Gastroesophageal sphincter (tissue), 4 donors: ENCODE measurements around the gene PCDHB5. TPM values are rescaled to one million over a fixed set of nuclear protein-coding genes. Genes with fewer than 3 reads are reported as not detected.
A peak's percentile ranks its signal among the peaks of the same experiment; 100 is the strongest.
"Not testable (repeated sequence)": the region's sequence is repeated elsewhere in the genome, so short reads cannot be mapped to it uniquely, and the experiment has no call there.

Source experiments
- ATAC-seq: fragments of 150-250 bp; one replicate; pipeline ENCODE4 v1.9.1; 2016; ENCODE audit warnings: mild to moderate bottlenecking, moderate library complexity
- H3K27ac ChIP-seq, 4 donors: fragments of 200-600 bp; sonication (generic) in 3 of 4; 1 replicate in 3 of 4; 2 replicates in 1 of 4; pipeline ENCODE4 v1.5.1; 2016 to 2019
- H3K27me3 ChIP-seq: fragments of 200-600 bp; sonication (generic); one replicate; pipeline ENCODE4 v1.5.1; 2019
- H3K36me3 ChIP-seq, 2 donors: fragments of 200-600 bp; sonication (generic); one replicate each; pipeline ENCODE4 v1.5.1; 2019; ENCODE audit warnings: control low read depth in 1 of 2
- H3K4me1 ChIP-seq, 3 donors: fragments of 200-600 bp; sonication (generic); 1 replicate in 2 of 3; 2 replicates in 1 of 3; pipeline ENCODE4 v1.5.1; 2016 to 2019; ENCODE audit warnings: control low read depth in 2 of 3
- H3K4me3 ChIP-seq, 2 donors: fragments of 200-600 bp; sonication (generic); one replicate each; pipeline ENCODE4 v1.5.1; 2019; ENCODE audit warnings: mild to moderate bottlenecking in 1 of 2, moderate library complexity in 1 of 2
- H3K9me3 ChIP-seq, 3 donors: fragments of 200-600 bp; sonication (generic); one replicate each; pipeline ENCODE4 v1.5.1; 2017 to 2019; ENCODE audit warnings: control low read depth in 2 of 3
- CTCF ChIP-seq, 4 experiments: fragments of 200-600 bp in 2 of 4; fragments of 450-650 bp in 2 of 4; sonication (generic) in 1 of 4; IDR thresholded peaks; one replicate each; pipeline ENCODE4 v1.5.1; 2017 to 2019; ENCODE audit warnings: antibody characterized with exemption in 4 of 4, mild to moderate bottlenecking in 2 of 4, moderate library complexity in 2 of 4
- EP300 ChIP-seq: sonication (generic); formaldehyde crosslinking; IDR thresholded peaks from one replicate; pipeline ENCODE4 v1.6.1; 2017; ENCODE audit warnings: antibody characterized with exemption, mild to moderate bottlenecking
- POLR2A ChIP-seq, 2 donors: fragments of 450-650 bp; IDR thresholded peaks; one replicate each; pipeline ENCODE4 v1.6.1; 2017; ENCODE audit warnings: antibody characterized with exemption in 2 of 2, mild to moderate bottlenecking in 2 of 2, moderate library complexity in 1 of 2
- POLR2AphosphoS5 ChIP-seq: sonication (generic); formaldehyde crosslinking; IDR thresholded peaks from one replicate; pipeline ENCODE4 v1.6.1; 2017; ENCODE audit warnings: antibody characterized with exemption
- WGBS, 2 donors: methylation state at CpG; one replicate each; pipeline ENCODE4 v1.1.5; 2018; ENCODE audit warnings: low coverage in 1 of 2; 5-methylcytosine and 5-hydroxymethylcytosine counted together
- total RNA-seq, 4 donors: library from RNA; depleted of rRNA; stranded (reverse); fragments of >200 nt; gene quantifications; one replicate each; pipeline ENCODE4 v1.1.0, GENCODE V29; 2016

The PCDHB5 gene
- total RNA-seq, 4 donors from 2014 or later = 3.2 to 8.6 (median 5.8) TPM

GRCh38 chr5:141149812-141150211 lies 14.8 kb downstream of the PCDHB5 start, which contains the start of gene PCDHB6:
Gene PCDHB6, plus strand, starts transcription at chr5:141150057. Its CDS starts 201 bp downstream, at chr5:141150258.
- Histone ChIP-seq H3K4me3 (peak within 1 kb of the TSS in 1 of 2 donors; percentile 6), H3K4me1 (no peaks in the 10 kb centered on the region), H3K36me3 (no peaks in the 10 kb centered on the region), H3K9me3 (peaks cover 0 to 89% (median 0%) of the 10 kb centered on the region in 3 donors), H3K27me3 (peaks cover 43% of the 10 kb centered on the region), H3K27ac (no peak within 1 kb of the TSS)
- TF ChIP-seq POLR2A (IDR thresholded peaks at IDR 0.05) = no peak
- TF ChIP-seq CTCF (IDR thresholded peaks at IDR 0.05) = peak in 1 of 4 experiments; percentile 27
- no peak for ATAC-seq
- WGBS, 2 donors = 15 to 26% methylated on average over 18 of the region's 18 CpGs

GRCh38 chr5:141150224-141150992 lies 15.4 kb downstream of the PCDHB5 start:
- WGBS, 2 donors = 36 to 64% methylated on average over 8 to 14 of the region's 33 CpGs
- Histone ChIP-seq H3K27me3 (peaks cover 45% of the 10 kb centered on the region), H3K4me3 (peak overlapping the region in 1 of 2 donors; percentile 6), H3K36me3 (no peaks in the 10 kb centered on the region), H3K27ac (no peak overlapping the region), H3K9me3 (peaks cover 0 to 93% (median 0%) of the 10 kb centered on the region in 3 donors), H3K4me1 (no peaks in the 10 kb centered on the region)
- no peak for TF ChIP-seq POLR2AphosphoS5
- no peak for ATAC-seq

- no peak for ATAC-seq
- WGBS, 2 donors = 7 to 53% methylated on average over 3 to 13 of the region's 13 CpGs
Observed at GRCh38 chr5:141150993-141151325, 16.0 kb downstream of the PCDHB5 start.

GRCh38 chr5:141151632-141152031 lies 16.6 kb downstream of the PCDHB5 start:
- not testable (repeated sequence) for H3K36me3 ChIP-seq, H3K4me3 ChIP-seq, H3K27ac ChIP-seq, H3K4me1 ChIP-seq, ATAC-seq
- Histone ChIP-seq H3K27me3 (peaks cover 53% of the 10 kb centered on the region), H3K9me3 (peaks cover 0 to 98% (median 0%) of the 10 kb centered on the region in 3 donors)
- WGBS, 2 donors = 9 to 19% methylated on average over 5 to 7 of the region's 41 CpGs

More at GRCh38 chr5:141150993-141151325, 16.0 kb downstream of the PCDHB5 start:
- H3K27me3 ChIP-seq = peaks cover 46% of the 10 kb centered on the region
- TF ChIP-seq EP300 = no peak
- no peak for TF ChIP-seq POLR2A (IDR thresholded peaks at IDR 0.05)
- no peak for TF ChIP-seq POLR2AphosphoS5
- no peak for TF ChIP-seq CTCF (IDR thresholded peaks at IDR 0.05)
- no peak overlapping the region for H3K4me3 ChIP-seq
- no peak overlapping the region for H3K27ac ChIP-seq
- peaks cover 0 to 94% (median 0%) of the 10 kb centered on the region in 3 donors for H3K9me3 ChIP-seq
- no peaks in the 10 kb centered on the region for H3K36me3 ChIP-seq
- H3K4me1 ChIP-seq = no peaks in the 10 kb centered on the region

- H3K4me1 ChIP-seq, H3K4me3 ChIP-seq, ATAC-seq, H3K27ac ChIP-seq, H3K36me3 ChIP-seq: not testable (repeated sequence)
- H3K27me3 ChIP-seq = peaks cover 57% of the 10 kb centered on the region
- peaks cover 0 to 98% (median 0%) of the 10 kb centered on the region in 3 donors for H3K9me3 ChIP-seq
- no CpG with 5 or more reads among the region's 36 CpGs for WGBS, 2 donors
Observed at GRCh38 chr5:141152096-141152495, 17.1 kb downstream of the PCDHB5 start.

- no peak overlapping the region for H3K27ac ChIP-seq
- WGBS, 2 donors = 25 to 43% methylated on average over 16 to 20 of the region's 21 CpGs
- ATAC-seq = no peak
- H3K9me3 ChIP-seq = peaks cover 0 to 99% (median 0%) of the 10 kb centered on the region in 3 donors
- no peak overlapping the region for H3K4me3 ChIP-seq
- TF ChIP-seq EP300 (no peak), POLR2AphosphoS5 (no peak), CTCF (IDR thresholded peaks at IDR 0.05) (no peak), POLR2A (IDR thresholded peaks at IDR 0.05) (no peak)
- no peaks in the 10 kb centered on the region for H3K36me3 ChIP-seq
- H3K27me3 ChIP-seq = peaks cover 63% of the 10 kb centered on the region
- no peaks in the 10 kb centered on the region for H3K4me1 ChIP-seq
Observed at GRCh38 chr5:141155540-141156374, 20.8 kb downstream of the PCDHB5 start.

GRCh38 chr5:141157356-141157755 lies 22.4 kb downstream of the PCDHB5 start:
- peaks cover 0 to 97% (median 0%) of the 10 kb centered on the region in 3 donors for H3K9me3 ChIP-seq
- H3K27me3 ChIP-seq = peaks cover 47% of the 10 kb centered on the region
- H3K4me3 ChIP-seq, ATAC-seq, H3K27ac ChIP-seq, H3K4me1 ChIP-seq, H3K36me3 ChIP-seq: not testable (repeated sequence)
- 55% methylated on average over 11 of the region's 38 CpGs; no CpG with 5 or more reads in 1 of the 2 donors for WGBS, 2 donors

- H3K4me3 ChIP-seq, H3K36me3 ChIP-seq, ATAC-seq, H3K27ac ChIP-seq, H3K4me1 ChIP-seq: not testable (repeated sequence)
- Histone ChIP-seq H3K27me3 (peaks cover 47% of the 10 kb centered on the region), H3K9me3 (peaks cover 0 to 97% (median 0%) of the 10 kb centered on the region in 3 donors)
- WGBS, 2 donors = 60% methylated on average over 7 of the region's 28 CpGs; no CpG with 5 or more reads in 1 of the 2 donors
Observed at GRCh38 chr5:141157901-141158300, 22.9 kb downstream of the PCDHB5 start.
